Neural crest cell (in vitro differentiated cells): Measurements from ENCODE around the gene ASL. TPM values are rescaled to one million over a fixed set of nuclear protein-coding genes. Genes with fewer than 3 reads are reported as not detected.

Experiments
- DNase-seq: peaks from one replicate; pipeline ENCODE4 v3.0.0; 2021; ENCODE audit warnings: low read depth, mixed read lengths, low spot score
- H3K27ac Mint-ChIP-seq: one replicate; pipeline ENCODE4 v1.8.0; 2021; ENCODE audit warnings: mild to moderate bottlenecking, mixed read lengths; ENCODE audit not compliant: unreplicated experiment
- H3K27me3 Mint-ChIP-seq: 2 replicates; pipeline ENCODE4 v1.8.0; 2021; ENCODE audit warnings: low read depth, mild to moderate bottlenecking, mixed read lengths
- H3K36me3 Mint-ChIP-seq: 2 replicates; pipeline ENCODE4 v1.8.0; 2021; ENCODE audit warnings: low read depth, mild to moderate bottlenecking, mixed read lengths
- H3K4me1 Mint-ChIP-seq: 2 replicates; pipeline ENCODE4 v1.8.0; 2021; ENCODE audit warnings: mixed read lengths
- H3K4me3 Mint-ChIP-seq: one replicate; pipeline ENCODE4 v1.8.0; 2021; ENCODE audit warnings: mild to moderate bottlenecking, mixed read lengths
- H3K9me3 Mint-ChIP-seq: 2 replicates; pipeline ENCODE4 v1.8.0; 2021; ENCODE audit warnings: mixed read lengths
- total RNA-seq: library from RNA; stranded (reverse); gene quantifications from 2 replicates; pipeline ENCODE4 v1.2.1, GENCODE V29; 2021
- TF ChIP-seq, protein P1 (sequence below): fragments of 200-600 bp; sonication (generic); conservative IDR thresholded peaks from 2 replicates; pipeline ENCODE4 v1.5.0; 2021; ENCODE audit warnings: antibody characterized with exemption, mild to moderate bottlenecking

ASL gene
- total RNA-seq, 1 donor from 2014 or later = 23.6 TPM

DNA sequence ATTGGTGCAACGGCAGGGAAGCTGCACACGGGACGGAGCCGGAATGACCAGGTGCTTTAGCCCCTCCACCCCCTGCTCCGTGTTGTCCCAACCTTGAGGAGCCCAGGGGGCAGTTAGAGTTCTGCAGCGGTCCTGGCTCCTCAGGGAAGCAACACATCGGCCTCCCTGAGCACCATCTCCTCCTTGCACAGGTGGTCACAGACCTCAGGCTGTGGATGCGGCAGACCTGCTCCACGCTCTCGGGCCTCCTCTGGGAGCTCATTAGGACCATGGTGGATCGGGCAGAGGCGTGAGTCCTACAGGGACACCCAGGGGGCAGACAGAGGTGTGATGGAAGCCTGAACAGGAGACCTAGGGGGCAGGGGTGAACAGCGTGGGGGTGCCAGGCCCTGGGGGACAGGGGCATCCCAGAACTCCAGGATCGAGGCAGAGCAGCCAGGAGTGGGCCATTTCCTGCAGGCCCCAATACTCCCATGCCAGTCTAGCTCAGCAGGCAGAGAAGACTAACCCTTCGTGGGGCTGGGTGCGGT lies 7.3 kb downstream of the ASL start:
- Mint-ChIP-seq H3K27ac (no peak overlapping the region), H3K36me3 (no peaks in the 10 kb centered on the region), H3K4me3 (no peak overlapping the region), H3K27me3 (no peaks in the 10 kb centered on the region), H3K4me1 (no peaks in the 10 kb centered on the region), H3K9me3 (no peaks in the 10 kb centered on the region)
- no peak for DNase-seq
- TF ChIP-seq, protein P1, sequence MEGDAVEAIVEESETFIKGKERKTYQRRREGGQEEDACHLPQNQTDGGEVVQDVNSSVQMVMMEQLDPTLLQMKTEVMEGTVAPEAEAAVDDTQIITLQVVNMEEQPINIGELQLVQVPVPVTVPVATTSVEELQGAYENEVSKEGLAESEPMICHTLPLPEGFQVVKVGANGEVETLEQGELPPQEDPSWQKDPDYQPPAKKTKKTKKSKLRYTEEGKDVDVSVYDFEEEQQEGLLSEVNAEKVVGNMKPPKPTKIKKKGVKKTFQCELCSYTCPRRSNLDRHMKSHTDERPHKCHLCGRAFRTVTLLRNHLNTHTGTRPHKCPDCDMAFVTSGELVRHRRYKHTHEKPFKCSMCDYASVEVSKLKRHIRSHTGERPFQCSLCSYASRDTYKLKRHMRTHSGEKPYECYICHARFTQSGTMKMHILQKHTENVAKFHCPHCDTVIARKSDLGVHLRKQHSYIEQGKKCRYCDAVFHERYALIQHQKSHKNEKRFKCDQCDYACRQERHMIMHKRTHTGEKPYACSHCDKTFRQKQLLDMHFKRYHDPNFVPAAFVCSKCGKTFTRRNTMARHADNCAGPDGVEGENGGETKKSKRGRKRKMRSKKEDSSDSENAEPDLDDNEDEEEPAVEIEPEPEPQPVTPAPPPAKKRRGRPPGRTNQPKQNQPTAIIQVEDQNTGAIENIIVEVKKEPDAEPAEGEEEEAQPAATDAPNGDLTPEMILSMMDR = no peak

DNA sequence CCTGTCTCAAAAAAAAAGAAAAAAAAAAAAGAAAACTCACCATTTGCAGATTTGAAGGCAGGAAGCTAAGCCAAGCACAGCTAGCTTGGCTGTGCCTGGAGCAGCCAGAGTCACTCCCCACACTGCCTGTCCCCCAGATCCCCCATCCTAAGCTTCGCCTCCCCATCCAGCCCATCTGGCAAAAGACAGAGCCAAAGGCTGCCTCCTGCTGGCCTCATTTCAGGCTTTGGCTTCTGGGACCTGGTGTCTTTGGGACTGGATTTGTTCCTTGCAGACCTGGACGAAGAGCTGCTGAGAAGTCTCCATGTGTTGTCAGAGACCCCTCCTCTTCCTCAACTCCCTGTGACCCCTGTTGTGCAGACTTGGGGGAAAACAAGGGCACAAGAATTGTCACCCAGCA lies 8.1 kb downstream of the ASL start:
- TF ChIP-seq, protein P1 = no peak
- Mint-ChIP-seq H3K27me3 (no peaks in the 10 kb centered on the region), H3K27ac (no peak overlapping the region), H3K36me3 (no peaks in the 10 kb centered on the region), H3K9me3 (no peaks in the 10 kb centered on the region), H3K4me3 (no peak overlapping the region), H3K4me1 (no peaks in the 10 kb centered on the region)
- no peak for DNase-seq

- Mint-ChIP-seq H3K4me3 (no peak overlapping the region), H3K36me3 (no peaks in the 10 kb centered on the region), H3K27me3 (no peaks in the 10 kb centered on the region), H3K9me3 (no peaks in the 10 kb centered on the region), H3K27ac (peak overlapping the region; percentile 43), H3K4me1 (no peaks in the 10 kb centered on the region)
- TF ChIP-seq, protein P1 = no peak
- DNase-seq = no peak
Observed at GRCh38 chr7:66088861-66089838, 13.5 kb downstream of the ASL start.

DNA sequence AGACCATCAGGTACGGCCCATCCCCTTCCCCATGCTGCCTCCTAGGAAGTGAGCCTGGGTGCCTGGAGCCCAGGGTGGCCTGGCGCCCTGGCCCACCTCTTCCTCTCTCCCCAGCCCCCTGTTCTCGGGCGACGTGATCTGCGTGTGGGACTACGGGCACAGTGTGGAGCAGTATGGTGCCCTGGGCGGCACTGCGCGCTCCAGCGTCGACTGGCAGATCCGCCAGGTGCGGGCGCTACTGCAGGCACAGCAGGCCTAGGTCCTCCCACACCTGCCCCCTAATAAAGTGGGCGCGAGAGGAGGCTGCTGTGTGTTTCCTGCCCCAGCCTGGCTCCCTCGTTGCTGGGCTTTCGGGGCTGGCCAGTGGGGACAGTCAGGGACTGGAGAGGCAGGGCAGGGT lies 17.0 kb downstream of the ASL start:
- Mint-ChIP-seq H3K4me1 (no peaks in the 10 kb centered on the region), H3K27ac (no peak overlapping the region), H3K36me3 (no peaks in the 10 kb centered on the region), H3K27me3 (no peaks in the 10 kb centered on the region), H3K4me3 (no peak overlapping the region), H3K9me3 (no peaks in the 10 kb centered on the region)
- no peak for DNase-seq
- TF ChIP-seq, protein P1 = no peak

- Mint-ChIP-seq H3K36me3 (no peaks in the 10 kb centered on the region), H3K27ac (no peak overlapping the region), H3K27me3 (no peaks in the 10 kb centered on the region), H3K4me1 (peaks cover 6% of the 10 kb centered on the region), H3K4me3 (no peak overlapping the region), H3K9me3 (no peaks in the 10 kb centered on the region)
- TF ChIP-seq, protein P1 = no peak
- DNase-seq = no peak
Observed at GRCh38 chr7:66095010-66095409, 19.4 kb downstream of the ASL start.
